HCT116 (cell line): Measurements from ENCODE around the gene OGFOD2. TPM values are rescaled to one million over a fixed set of nuclear protein-coding genes. Genes with fewer than 3 reads are reported as not detected.

ENCODE experiments used
- ATAC-seq: fragments of 200-7000 bp; cut with Tn5 transposase; 2 replicates; pipeline ENCODE4 v1.9.1; 2020; ENCODE audit warnings: mild to moderate bottlenecking, moderate library complexity
- BruUV-seq: library from RNA; stranded (reverse); fragments of 400-500 nt; replicated peaks from 2 replicates; lab custom pipeline; 2021; lab: Mats Ljungman, UMichigan
- CTCF ChIA-PET: fragments of 300-600 bp; sonication (Branson Sonifier 250); formaldehyde crosslinking; loops from one replicate; lab custom pipeline; 2021; ENCODE audit warnings: antibody characterized with exemption; lab: Charles Lee
- POLR2A ChIA-PET: fragments of 300-600, 350-600 bp; sonication (Branson Sonifier 250); formaldehyde crosslinking; loops from one replicate; lab custom pipeline; 2021; ENCODE audit warnings: antibody characterized with exemption; lab: Charles Lee
- RAD21 ChIA-PET, 2 experiments: fragments of 300-600 bp; sonication (Branson Sonifier 250); formaldehyde crosslinking; loops; one replicate each; lab custom pipeline; 2023; ENCODE audit warnings: low total read pairs in 2 of 2; ENCODE audit not compliant: uncharacterized antibody in 2 of 2, unreplicated experiment in 2 of 2, low non-redundant PET in 1 of 2; lab: Charles Lee
- DNase-seq: peaks from one replicate; pipeline ENCODE4 v3.0.0-alpha.2; 2010; ENCODE audit warnings: low read depth, low spot score
- H2AFZ ChIP-seq: fragments of 200-600 bp; shearing (Covaris generic), sonication (generic); 2 replicates; pipeline ENCODE4 v1.6.1; 2017; ENCODE audit warnings: low read depth, mixed run types, mixed read lengths, antibody characterized with exemption, low read length; ENCODE audit not compliant: poor library complexity, severe bottlenecking
- H3K27ac ChIP-seq: 2 replicates; pipeline ENCODE4 v1.5.1; 2012; ENCODE audit warnings: low read depth, low read length
- H3K27me3 ChIP-seq: fragments of 200-600 bp; sonication (generic); 2 replicates; pipeline ENCODE4 v1.6.1; 2016; ENCODE audit warnings: mixed run types, low read length, mixed read lengths; ENCODE audit not compliant: insufficient read depth
- H3K36me3 ChIP-seq, 2 experiments: fragments of 200-500 bp in 1 of 2; fragments of 200-600 bp in 1 of 2; sonication (Bioruptor generic) in 1 of 2; sonication (generic) in 1 of 2; 2 replicates each; pipeline versions ENCODE4 v1.5.1 to v1.6.1; 2014 to 2016; ENCODE audit warnings: low read length in 2 of 2, inconsistent platforms in 1 of 2, mixed read lengths in 1 of 2, mixed run types in 1 of 2; ENCODE audit not compliant: insufficient read depth in 2 of 2, control insufficient read depth in 1 of 2
- H3K4me1 ChIP-seq, 2 experiments: fragments of 200-600 bp in 1 of 2; sonication (generic) in 1 of 2; 2 replicates each; pipeline versions ENCODE4 v1.5.1 to v1.6.1; 2012 to 2017; ENCODE audit warnings: low read length in 2 of 2, inconsistent platforms in 1 of 2, mild to moderate bottlenecking in 1 of 2, mixed read lengths in 1 of 2, mixed run types in 1 of 2, moderate library complexity in 1 of 2; ENCODE audit not compliant: insufficient read depth in 2 of 2, control insufficient read depth in 1 of 2
- H3K4me2 ChIP-seq: fragments of 200-600 bp; sonication (generic); 2 replicates; pipeline ENCODE4 v1.6.1; 2017; ENCODE audit warnings: mixed run types, low read length, mixed read lengths
- H3K4me3 ChIP-seq, 2 experiments: fragments of 200-600 bp in 1 of 2; sonication (generic) in 1 of 2; replicated peaks in 1 of 2; 2 replicates each; pipeline ENCODE4 v1.5.1; 2011 to 2016; ENCODE audit warnings: low read length in 2 of 2, control low read depth in 1 of 2, low read depth in 1 of 2, mild to moderate bottlenecking in 1 of 2, mixed read lengths in 1 of 2, mixed run types in 1 of 2
- H3K79me2 ChIP-seq: fragments of 200-600 bp; sonication (generic); 2 replicates; pipeline ENCODE4 v1.6.1; 2017; ENCODE audit warnings: mild to moderate bottlenecking, mixed run types, low read length, moderate library complexity, mixed read lengths; ENCODE audit not compliant: insufficient read depth
- H3K9ac ChIP-seq: fragments of 200-600 bp; sonication (generic); 2 replicates; pipeline ENCODE4 v1.6.1; 2016; ENCODE audit warnings: low read length, mixed read lengths
- H3K9me2 ChIP-seq: fragments of 200-600 bp; sonication (generic), shearing (Covaris generic); 2 replicates; pipeline ENCODE4 v1.6.1; 2017; ENCODE audit warnings: mixed run types, mild to moderate bottlenecking, moderate library complexity; ENCODE audit not compliant: insufficient read depth
- H3K9me3 ChIP-seq, 2 experiments: fragments of 200-500 bp in 1 of 2; fragments of 200-600 bp in 1 of 2; sonication (Bioruptor generic) in 1 of 2; sonication (generic) in 1 of 2; 2 replicates each; pipeline ENCODE4 v1.6.1; 2014 to 2017; ENCODE audit warnings: low read length in 2 of 2, mixed read lengths in 2 of 2, inconsistent platforms in 1 of 2, low read depth in 1 of 2, mild to moderate bottlenecking in 1 of 2, mixed run types in 1 of 2, moderate library complexity in 1 of 2; ENCODE audit not compliant: control insufficient read depth in 1 of 2, insufficient read depth in 1 of 2
- H4K20me1 ChIP-seq: fragments of 200-600 bp; sonication (generic), shearing (Covaris generic); 2 replicates; pipeline ENCODE4 v1.6.1; 2017; ENCODE audit warnings: mixed run types, mild to moderate bottlenecking, moderate library complexity; ENCODE audit not compliant: insufficient read depth
- ATF3 ChIP-seq: IDR thresholded peaks from 2 replicates; pipeline ENCODE4 v1.6.1; 2012
- CBX3 ChIP-seq: IDR thresholded peaks from 2 replicates; pipeline ENCODE4 v1.6.1; 2012; ENCODE audit warnings: low read depth
- CEBPB ChIP-seq: IDR thresholded peaks from 2 replicates; pipeline ENCODE4 v1.6.1; 2012; ENCODE audit warnings: low read depth
- CTCF ChIP-seq, 3 experiments: fragments of 200-600 bp in 1 of 3; sonication (generic) in 1 of 3; IDR thresholded peaks in 2 of 3; conservative IDR thresholded peaks in 1 of 3; 2 replicates each; pipeline ENCODE4 v1.5.1; 2012 to 2017; ENCODE audit warnings: low read depth in 2 of 3, low read length in 2 of 3, antibody characterized with exemption in 1 of 3, borderline replicate concordance in 1 of 3, control low read depth in 1 of 3, mild to moderate bottlenecking in 1 of 3, mixed read lengths in 1 of 3, mixed run types in 1 of 3, moderate library complexity in 1 of 3; ENCODE audit not compliant: insufficient read depth in 1 of 3
- EGR1 ChIP-seq: IDR thresholded peaks from 2 replicates; pipeline ENCODE4 v1.6.1; 2012; ENCODE audit warnings: low read depth
- EZH2 ChIP-seq: fragments of 200-600 bp; sonication (generic); IDR thresholded peaks from 2 replicates; pipeline ENCODE4 v1.6.1; 2017; ENCODE audit warnings: antibody characterized with exemption, mixed run types
- EZH2phosphoT487 ChIP-seq: fragments of 200-600 bp; IDR thresholded peaks from 2 replicates; pipeline ENCODE4 v1.6.1; 2018; ENCODE audit warnings: antibody characterized with exemption, borderline replicate concordance
- FOSL1 ChIP-seq: IDR thresholded peaks from 2 replicates; pipeline ENCODE4 v1.6.1; 2012; ENCODE audit warnings: low read depth
- MAX ChIP-seq: IDR thresholded peaks from 2 replicates; pipeline ENCODE4 v1.6.1; 2012
- POLR2A ChIP-seq: IDR thresholded peaks from 2 replicates; pipeline ENCODE4 v1.7.0; 2011; ENCODE audit warnings: borderline replicate concordance; ENCODE audit not compliant: insufficient read depth, insufficient read length; ENCODE audit errors: extremely low read depth
- REST ChIP-seq: IDR thresholded peaks from 2 replicates; pipeline ENCODE4 v1.6.1; 2012; ENCODE audit warnings: low read depth
- SIN3A ChIP-seq: IDR thresholded peaks from 2 replicates; pipeline ENCODE4 v1.6.1; 2012; ENCODE audit warnings: low read depth
- SP1 ChIP-seq: IDR thresholded peaks from 2 replicates; pipeline ENCODE4 v1.6.1; 2012; ENCODE audit warnings: low read depth
- SRF ChIP-seq: IDR thresholded peaks from 2 replicates; pipeline ENCODE4 v1.6.1; 2012; ENCODE audit warnings: low read depth
- TCF7L2 ChIP-seq: IDR thresholded peaks from 2 replicates; pipeline ENCODE4 v1.7.0; 2011; ENCODE audit warnings: borderline replicate concordance, inconsistent platforms; ENCODE audit not compliant: insufficient read depth, insufficient read length; ENCODE audit errors: extremely low read depth
- YY1 ChIP-seq: IDR thresholded peaks from 2 replicates; pipeline ENCODE4 v1.6.1; 2011; ENCODE audit warnings: low read length, low read depth, moderate library complexity, mild to moderate bottlenecking; ENCODE audit not compliant: insufficient replicate concordance; ENCODE audit errors: extremely low read depth
- ZFX ChIP-seq: fragments of 450-650 bp; IDR thresholded peaks from 2 replicates; pipeline ENCODE4 v1.6.1; 2017
- ZNF274 ChIP-seq: fragments of 200-500 bp; sonication (Bioruptor generic); IDR thresholded peaks from 2 replicates; pipeline ENCODE4 v1.6.1; 2014; ENCODE audit warnings: mild to moderate bottlenecking, low read depth, low read length, inconsistent platforms
- intact Hi-C: fragments of 100-400 bp; cut with micrococcal nuclease; formaldehyde crosslinking; loops from 2 replicates; pipeline ENCODE4 v1.10.0; 2022
- total RNA-seq: library from RNA; stranded (reverse); gene quantifications from one replicate; pipeline ENCODE4 v1.2.1, GENCODE V29; 2021; ENCODE audit not compliant: unreplicated experiment
- TF ChIP-seq, protein P1 (sequence below): IDR thresholded peaks from 2 replicates; pipeline ENCODE4 v1.6.1; 2011; ENCODE audit warnings: mild to moderate bottlenecking, low read length, moderate library complexity; ENCODE audit not compliant: insufficient replicate concordance; ENCODE audit errors: extremely low read depth

Gene OGFOD2
- total RNA-seq, 1 experiment from 2014 or later: 29.5 TPM

DNA sequence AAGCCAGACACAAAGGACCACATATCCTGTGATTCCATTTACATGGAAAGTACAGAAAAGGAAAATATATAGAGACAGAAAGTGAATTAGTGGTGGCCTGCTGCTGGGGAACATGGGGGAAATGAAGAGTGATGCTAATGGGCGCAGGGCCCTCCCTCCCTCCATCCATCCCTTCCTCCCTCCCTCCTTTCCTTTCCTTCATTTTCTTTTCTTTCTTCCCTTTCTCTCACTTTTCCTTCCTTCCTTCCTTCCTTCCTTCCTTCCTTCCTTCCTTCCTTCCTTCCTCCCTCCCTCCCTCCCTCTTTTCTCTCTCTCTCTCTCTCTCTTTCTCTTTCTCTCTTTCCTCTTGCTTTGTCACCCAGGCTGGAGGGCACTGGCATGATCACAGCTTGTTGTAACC is 42.7 kb downstream of the OGFOD2 start:
- H3K4me3 ChIP-seq: no peak overlapping the region
- no TSS peak for BruUV-seq
- CTCF ChIA-PET: no interaction called here

More for the DNA sequence above, 42.7 kb downstream of the OGFOD2 start:
- no peak for ATAC-seq
- Histone ChIP-seq H3K79me2 (no peaks in the 10 kb centered on the region), H3K9ac (no peak overlapping the region), H3K27ac (no peak overlapping the region), H3K9me3 (no peaks in the 10 kb centered on the region), H3K4me1 (no peaks in the 10 kb centered on the region), H4K20me1 (no peaks in the 10 kb centered on the region), H3K4me2 (no peak overlapping the region), H3K9me2 (no peaks in the 10 kb centered on the region), H2AFZ (no peak overlapping the region), H3K36me3 (no peaks in the 10 kb centered on the region), H3K27me3 (no peaks in the 10 kb centered on the region)
- RAD21 ChIA-PET: no interaction called here
- POLR2A ChIA-PET: no interaction called here
- intact Hi-C loops: no loop called here
- no peak for DNase-seq
- TF ChIP-seq YY1 (no peak), CBX3 (no peak), TCF7L2 (no peak), ATF3 (no peak), CEBPB (no peak), SP1 (no peak), ZFX (no peak), SIN3A (no peak), REST (no peak), ZNF274 (no peak), POLR2A (no peak), EGR1 (no peak), EZH2phosphoT487 (no peak), SRF (no peak), CTCF (IDR thresholded peaks at IDR 0.05 in 2 of 3, conservative IDR thresholded peaks at IDR 0.05 in 1 of 3; ENCODE audit: borderline replicate concordance in 1 of 3, insufficient read depth in 1 of 3, low read depth in 2 of 3, low read length in 2 of 3) (no peak), EZH2 (no peak), FOSL1 (no peak), MAX (no peak)
- TF ChIP-seq, protein P1, sequence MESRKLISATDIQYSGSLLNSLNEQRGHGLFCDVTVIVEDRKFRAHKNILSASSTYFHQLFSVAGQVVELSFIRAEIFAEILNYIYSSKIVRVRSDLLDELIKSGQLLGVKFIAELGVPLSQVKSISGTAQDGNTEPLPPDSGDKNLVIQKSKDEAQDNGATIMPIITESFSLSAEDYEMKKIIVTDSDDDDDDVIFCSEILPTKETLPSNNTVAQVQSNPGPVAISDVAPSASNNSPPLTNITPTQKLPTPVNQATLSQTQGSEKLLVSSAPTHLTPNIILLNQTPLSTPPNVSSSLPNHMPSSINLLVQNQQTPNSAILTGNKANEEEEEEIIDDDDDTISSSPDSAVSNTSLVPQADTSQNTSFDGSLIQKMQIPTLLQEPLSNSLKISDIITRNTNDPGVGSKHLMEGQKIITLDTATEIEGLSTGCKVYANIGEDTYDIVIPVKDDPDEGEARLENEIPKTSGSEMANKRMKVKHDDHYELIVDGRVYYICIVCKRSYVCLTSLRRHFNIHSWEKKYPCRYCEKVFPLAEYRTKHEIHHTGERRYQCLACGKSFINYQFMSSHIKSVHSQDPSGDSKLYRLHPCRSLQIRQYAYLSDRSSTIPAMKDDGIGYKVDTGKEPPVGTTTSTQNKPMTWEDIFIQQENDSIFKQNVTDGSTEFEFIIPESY: no peak
